ENCODE results near the gene SESTD1. TPM values are rescaled to one million over a fixed set of nuclear protein-coding genes. Genes with fewer than 3 reads are reported as not detected.

The SESTD1 gene
- total RNA-seq, 6 experiments from 2014 or later: 19.7 to 26.6 (median 24.3) TPM

DNA sequence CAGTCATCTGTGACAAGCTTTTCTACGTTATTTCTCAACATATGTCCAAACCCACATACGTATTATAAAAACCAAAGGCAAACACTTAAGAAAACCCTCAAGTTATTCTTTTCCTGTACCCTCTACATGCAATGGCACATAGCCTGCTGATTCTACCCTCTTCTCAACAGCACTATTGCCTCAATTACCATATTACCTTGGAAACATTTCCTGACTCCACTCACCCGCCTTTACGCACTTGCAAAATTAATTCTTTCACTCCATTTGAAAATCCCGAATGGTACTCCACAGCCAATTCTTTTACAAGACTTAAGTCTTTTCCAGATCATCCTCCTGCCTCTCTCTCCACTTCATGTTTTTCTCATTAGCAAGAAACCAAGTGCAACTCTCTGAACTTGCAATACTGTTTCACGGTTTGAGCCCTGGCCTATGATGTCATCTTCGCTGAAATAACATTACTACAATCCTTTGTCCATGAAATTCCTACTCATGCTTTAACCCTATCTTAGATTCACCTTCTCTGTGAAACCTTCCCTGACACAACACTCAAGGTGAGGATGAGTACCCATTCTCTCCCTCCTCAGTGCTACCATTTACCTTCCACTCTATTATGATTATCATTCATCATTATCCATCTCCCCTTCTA is 29.0 kb downstream of the SESTD1 start:
- DNase-seq: peak; percentile 10
- H3K27me3 Mint-ChIP-seq (ENCODE audit: insufficient read depth): no peaks in the 10 kb centered on the region
- H3K36me3 Mint-ChIP-seq (ENCODE audit: low read depth): no peaks in the 10 kb centered on the region
- TF ChIP-seq, protein P1, sequence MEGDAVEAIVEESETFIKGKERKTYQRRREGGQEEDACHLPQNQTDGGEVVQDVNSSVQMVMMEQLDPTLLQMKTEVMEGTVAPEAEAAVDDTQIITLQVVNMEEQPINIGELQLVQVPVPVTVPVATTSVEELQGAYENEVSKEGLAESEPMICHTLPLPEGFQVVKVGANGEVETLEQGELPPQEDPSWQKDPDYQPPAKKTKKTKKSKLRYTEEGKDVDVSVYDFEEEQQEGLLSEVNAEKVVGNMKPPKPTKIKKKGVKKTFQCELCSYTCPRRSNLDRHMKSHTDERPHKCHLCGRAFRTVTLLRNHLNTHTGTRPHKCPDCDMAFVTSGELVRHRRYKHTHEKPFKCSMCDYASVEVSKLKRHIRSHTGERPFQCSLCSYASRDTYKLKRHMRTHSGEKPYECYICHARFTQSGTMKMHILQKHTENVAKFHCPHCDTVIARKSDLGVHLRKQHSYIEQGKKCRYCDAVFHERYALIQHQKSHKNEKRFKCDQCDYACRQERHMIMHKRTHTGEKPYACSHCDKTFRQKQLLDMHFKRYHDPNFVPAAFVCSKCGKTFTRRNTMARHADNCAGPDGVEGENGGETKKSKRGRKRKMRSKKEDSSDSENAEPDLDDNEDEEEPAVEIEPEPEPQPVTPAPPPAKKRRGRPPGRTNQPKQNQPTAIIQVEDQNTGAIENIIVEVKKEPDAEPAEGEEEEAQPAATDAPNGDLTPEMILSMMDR (IDR thresholded peaks at IDR 0.05): no peak
- no peaks in the 10 kb centered on the region for H3K9me3 Mint-ChIP-seq
- H3K27ac Mint-ChIP-seq: no peak overlapping the region; the same call in none of the 2 replicates
- no peak overlapping the region for H3K4me3 Mint-ChIP-seq
- peaks cover 46% of the 10 kb centered on the region for H3K4me1 Mint-ChIP-seq (ENCODE audit: low read depth)

DNA sequence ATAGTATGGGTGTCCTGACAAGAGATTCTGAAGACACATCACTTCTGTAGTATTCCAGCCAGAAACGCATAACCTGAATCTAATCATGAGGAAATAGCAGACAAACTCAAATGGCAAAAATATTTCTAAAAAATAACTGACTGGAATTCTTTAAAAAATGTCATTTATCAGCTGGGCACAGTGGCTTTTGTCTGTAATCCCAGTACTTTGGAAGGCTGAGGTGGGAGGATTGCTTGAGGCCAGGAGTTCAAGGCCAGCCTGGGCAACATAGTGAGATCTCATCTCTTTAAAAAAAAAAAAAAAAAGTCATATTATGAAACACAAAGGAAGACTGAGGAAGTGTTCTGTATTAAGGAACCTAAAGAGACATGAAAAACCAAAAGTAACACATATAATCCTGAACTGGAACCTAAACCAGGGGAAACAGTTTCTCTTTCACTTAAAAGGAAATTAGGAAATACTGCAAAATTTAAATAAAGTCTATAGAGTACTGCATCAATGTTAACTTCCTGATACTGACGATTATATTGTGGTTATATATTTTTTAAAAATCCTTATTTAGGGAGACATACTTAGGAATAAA is 29.9 kb downstream of the SESTD1 start:
- H3K36me3 Mint-ChIP-seq (ENCODE audit: low read depth): no peaks in the 10 kb centered on the region
- no peak overlapping the region for H3K4me3 Mint-ChIP-seq
- DNase-seq: no peak
- TF ChIP-seq, protein P1 (IDR thresholded peaks at IDR 0.05): no peak
- no peaks in the 10 kb centered on the region for H3K27me3 Mint-ChIP-seq (ENCODE audit: insufficient read depth)
- no peaks in the 10 kb centered on the region for H3K9me3 Mint-ChIP-seq
- H3K27ac Mint-ChIP-seq: no peak overlapping the region
- H3K4me1 Mint-ChIP-seq (ENCODE audit: low read depth): peaks cover 40% of the 10 kb centered on the region

DNA sequence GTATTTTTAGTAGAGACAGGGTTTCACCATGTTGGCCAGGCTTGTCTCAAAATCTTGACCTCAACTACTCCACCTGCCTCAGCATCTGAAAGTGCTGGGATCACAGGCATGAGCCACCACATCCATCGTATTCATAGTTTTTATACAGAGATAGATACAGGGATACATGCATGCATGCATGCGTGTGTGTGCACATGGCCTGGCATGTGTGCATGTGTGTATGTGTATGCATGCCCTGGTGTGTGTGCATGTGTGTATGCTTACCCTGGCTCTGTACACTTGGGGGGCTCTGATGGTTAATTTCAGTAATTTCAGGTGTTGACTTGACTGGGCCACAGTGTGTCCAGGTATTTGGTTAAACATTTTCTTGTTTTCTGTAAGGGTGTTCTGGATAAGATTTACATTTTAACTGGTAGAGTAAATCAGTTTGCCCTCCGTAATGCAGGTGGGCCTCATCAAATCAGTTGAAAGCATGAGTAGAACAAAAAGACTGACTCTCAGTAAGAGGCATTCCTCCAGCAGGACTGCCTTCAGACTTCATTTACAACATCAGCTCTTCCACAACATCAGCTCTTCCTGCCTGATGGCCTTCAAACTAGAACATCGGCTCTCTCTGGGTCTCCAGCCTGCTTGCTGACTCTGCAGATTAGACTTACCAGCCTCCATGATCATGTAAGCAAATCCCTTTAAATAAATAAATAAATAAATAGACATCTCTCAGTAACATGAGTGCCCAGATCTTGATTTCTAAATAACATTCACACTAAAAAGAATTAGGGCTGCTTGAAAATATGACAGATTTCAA is 30.8 kb downstream of the SESTD1 start:
- H3K36me3 Mint-ChIP-seq (ENCODE audit: low read depth): no peaks in the 10 kb centered on the region
- H3K4me3 Mint-ChIP-seq: no peak overlapping the region
- H3K9me3 Mint-ChIP-seq: no peaks in the 10 kb centered on the region
- DNase-seq: no peak
- H3K27me3 Mint-ChIP-seq (ENCODE audit: insufficient read depth): no peaks in the 10 kb centered on the region
- H3K27ac Mint-ChIP-seq: no peak overlapping the region; the same call in 1 of the 2 replicates
- TF ChIP-seq, protein P1 (IDR thresholded peaks at IDR 0.05): no peak
- peaks cover 34% of the 10 kb centered on the region for H3K4me1 Mint-ChIP-seq (ENCODE audit: low read depth)

DNA sequence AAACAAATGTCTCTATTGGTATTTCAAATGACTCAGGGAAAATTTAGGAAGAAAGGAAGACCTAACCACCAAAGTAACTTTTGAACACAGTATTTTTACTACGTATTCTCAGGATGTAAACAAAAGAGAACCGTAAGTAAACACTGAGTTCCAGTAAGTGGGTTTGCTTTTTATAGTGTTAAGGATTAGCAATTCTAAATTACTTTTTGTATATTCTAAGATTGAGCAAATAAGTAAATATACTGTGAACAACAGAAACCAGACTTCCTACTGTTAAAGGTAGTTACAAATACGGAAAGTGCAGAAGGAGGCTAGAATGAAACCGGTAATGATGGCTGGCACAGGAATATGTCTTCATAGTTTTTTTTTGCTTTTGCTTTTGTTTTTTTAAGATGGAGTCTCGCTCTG is 31.5 kb downstream of the SESTD1 start:
- Mint-ChIP-seq H3K27me3 (ENCODE audit: insufficient read depth) (no peaks in the 10 kb centered on the region), H3K4me1 (ENCODE audit: low read depth) (peaks cover 27% of the 10 kb centered on the region), H3K27ac (no peak overlapping the region), H3K36me3 (ENCODE audit: low read depth) (no peaks in the 10 kb centered on the region), H3K4me3 (no peak overlapping the region), H3K9me3 (no peaks in the 10 kb centered on the region)
- no peak for DNase-seq
- TF ChIP-seq, protein P1 (IDR thresholded peaks at IDR 0.05): no peak

DNA sequence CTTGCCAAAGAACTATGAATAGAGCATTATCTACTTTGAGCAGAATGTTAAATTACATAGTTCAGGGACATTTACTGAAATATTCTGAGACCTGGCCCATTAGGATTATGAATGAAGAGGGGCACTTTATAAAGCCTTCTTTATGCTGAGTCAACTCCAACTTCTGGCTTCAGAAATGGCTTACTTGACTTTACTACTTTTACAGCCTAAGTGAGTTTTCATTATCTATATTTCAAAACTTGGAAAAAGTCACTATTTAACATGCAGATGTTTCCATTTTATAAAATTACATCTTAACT is 37.7 kb downstream of the SESTD1 start:
- Mint-ChIP-seq H3K27me3 (ENCODE audit: insufficient read depth) (no peaks in the 10 kb centered on the region), H3K9me3 (no peaks in the 10 kb centered on the region), H3K27ac (no peak overlapping the region), H3K4me1 (ENCODE audit: low read depth) (0 out of 2 replicates have a peak, but pooled peaks cover 10% of the 10 kb centered on the region), H3K4me3 (no peak overlapping the region), H3K36me3 (ENCODE audit: low read depth) (no peaks in the 10 kb centered on the region)
- no peak for DNase-seq
- TF ChIP-seq, protein P1 (IDR thresholded peaks at IDR 0.05): no peak
